K562 (cell line): Measurements from ENCODE around the gene TMEM203. TPM values are rescaled to one million over a fixed set of nuclear protein-coding genes. Genes with fewer than 3 reads are reported as not detected.

Source experiments
- BRF2 ChIP-seq: IDR thresholded peaks from 3 replicates; pipeline ENCODE4 v1.6.1; 2011; ENCODE audit warnings: borderline replicate concordance, mild to moderate bottlenecking; ENCODE audit not compliant: insufficient read length, insufficient read depth
- C11orf30 ChIP-seq: fragments of 450-650 bp; IDR thresholded peaks from 2 replicates; pipeline ENCODE4 v1.6.1; 2016; ENCODE audit warnings: low read depth, mild to moderate bottlenecking
- CCAR2 ChIP-seq: fragments of 200-400 bp; formaldehyde crosslinking; IDR thresholded peaks from 2 replicates; pipeline ENCODE4 v1.6.1; 2017; ENCODE audit warnings: mild to moderate bottlenecking, low read depth, low read length
- CUX1 ChIP-seq: fragments of 200-800 bp; sonication (Bioruptor generic); IDR thresholded peaks from 2 replicates; pipeline ENCODE4 v1.6.1; 2016; ENCODE audit warnings: missing genetic modification characterization, missing compliant biosample characterization
- ETV6 ChIP-seq, 3 experiments: fragments of 150-350 bp in 1 of 3; sonication (generic) in 1 of 3; formaldehyde crosslinking in 1 of 3; IDR thresholded peaks; 2 replicates each; pipeline versions ENCODE4 v1.6.1 to v1.8.0; 2014 to 2022; ENCODE audit warnings: borderline replicate concordance in 2 of 3, low read depth in 2 of 3, antibody characterized with exemption in 1 of 3, low read length in 1 of 3, mild to moderate bottlenecking in 1 of 3, missing genetic modification reagents in 1 of 3
- HMGXB4 ChIP-seq: sonication (generic); formaldehyde crosslinking; IDR thresholded peaks from 2 replicates; pipeline ENCODE4 v1.8.1; 2023; ENCODE audit warnings: mild to moderate bottlenecking, missing genetic modification reagents
- MAFG ChIP-seq: fragments of 450-650 bp; conservative IDR thresholded peaks from 2 replicates; pipeline ENCODE4 v1.6.1; 2016; ENCODE audit warnings: missing genetic modification characterization, missing compliant biosample characterization
- NCOA4 ChIP-seq: fragments of 450-650 bp; IDR thresholded peaks from 2 replicates; pipeline ENCODE4 v1.6.1; 2018; ENCODE audit warnings: mild to moderate bottlenecking; ENCODE audit not compliant: partially characterized antibody
- NFIC ChIP-seq: fragments of 450-650 bp; IDR thresholded peaks from 2 replicates; pipeline ENCODE4 v1.6.1; 2017; ENCODE audit warnings: mild to moderate bottlenecking, inconsistent platforms
- POLR2AphosphoS5 ChIP-seq: IDR thresholded peaks from 2 replicates; pipeline ENCODE4 v1.6.1; 2011; ENCODE audit warnings: mild to moderate bottlenecking, low read depth, low read length, moderate library complexity; ENCODE audit not compliant: control insufficient read depth, insufficient read depth
- PURB ChIP-seq: sonication (generic); formaldehyde crosslinking; IDR thresholded peaks from 2 replicates; pipeline ENCODE4 v1.9.0; 2021; ENCODE audit warnings: low read depth, mild to moderate bottlenecking, missing genetic modification reagents
- RCOR1 ChIP-seq, 2 experiments: IDR thresholded peaks; 2 replicates each; pipeline ENCODE4 v1.6.1; 2012; ENCODE audit warnings: low read depth in 2 of 2, low read length in 2 of 2, borderline replicate concordance in 1 of 2, improper control_type of control experiment in 1 of 2
- SMARCA4 ChIP-seq: fragments of 450-650 bp; IDR thresholded peaks from 2 replicates; pipeline ENCODE4 v1.6.1; 2016
- SNRNP70 ChIP-seq: fragments of 200-400 bp; formaldehyde crosslinking; optimal IDR thresholded peaks from 2 replicates; pipeline ENCODE3; 2017; ENCODE audit warnings: low read depth, low read length
- TGIF2 ChIP-seq: sonication (generic); formaldehyde crosslinking; IDR thresholded peaks from 2 replicates; pipeline ENCODE4 v1.8.1; 2022; ENCODE audit warnings: mild to moderate bottlenecking, missing genetic modification reagents, moderate library complexity
- THAP7 ChIP-seq: fragments of 250-450 bp; sonication (Bioruptor Pico); IDR thresholded peaks from 2 replicates; pipeline ENCODE4 v1.5.0; 2021
- ZFP1 ChIP-seq: fragments of 450-650 bp; formaldehyde crosslinking; IDR thresholded peaks from 2 replicates; pipeline ENCODE4 v1.4.0; 2020; ENCODE audit warnings: mild to moderate bottlenecking, mixed read lengths
- ZNF511 ChIP-seq: sonication (generic); formaldehyde crosslinking; IDR thresholded peaks from 2 replicates; pipeline ENCODE4 v1.8.0; 2022; ENCODE audit warnings: mild to moderate bottlenecking, missing genetic modification reagents
- polyA plus RNA-seq, 8 experiments: library from polyadenylated mRNA; depleted of rRNA in 4 of 8; stranded (reverse) in 5 of 8; unstranded in 3 of 8; fragments of >200 nt; fragmentation: Nextera tagmentation in 2 of 8; fragmentation: Illumina TruSeq in 1 of 8; extraction: Ambion mirVana in 2 of 8; extraction: Trizol in 1 of 8; gene quantifications; 2 replicates each; pipeline versions ENCODE4 v1.2.1 to v1.2.3, GENCODE V29; 2011 to 2014; ENCODE audit warnings: inconsistent platforms in 1 of 8, missing spikeins in 1 of 8
- total RNA-seq, 7 experiments: library from RNA; depleted of rRNA in 6 of 7; stranded (reverse); fragments of >200 nt in 6 of 7; fragmentation: Illumina TruSeq in 2 of 7; extraction: Trizol in 2 of 7; gene quantifications; 2 replicates each; pipeline versions ENCODE4 v1.2.1 to v1.2.3, GENCODE V29; 2011 to 2021; ENCODE audit warnings: low replicate concordance in 1 of 7

Gene TMEM203
- total and polyA plus RNA-seq, 9 of the 15 experiments (the other 6 are each of a cell fraction or from before 2014, with no cell fraction given): 8.8 to 59.5 (median 37.6) TPM

- TF ChIP-seq CUX1 (CRISPR knock-in tag) (no peak), NFIC (peak; percentile 79), ETV6 (IDR thresholded peaks at IDR 0.05; ENCODE audit: borderline replicate concordance in 1 of 2, low read depth in 2 of 2, low read length in 1 of 2) (no peak), ETV6 (CRISPR knock-in tag; IDR thresholded peaks at IDR 0.05; ENCODE audit: borderline replicate concordance) (peak; percentile 29; the same call in 1 of the 2 replicates), CCAR2 (no peak), PURB (CRISPR knock-in tag) (no peak), TGIF2 (no peak; the same call in 1 of the 2 replicates), MAFG (tag) (no peak), THAP7 (CRISPR knock-in tag) (no peak), POLR2AphosphoS5 (peak; percentile 99), ZNF511 (CRISPR knock-in tag) (peak; percentile 79), RCOR1 (IDR thresholded peaks at IDR 0.05; ENCODE audit: borderline replicate concordance in 1 of 2, low read depth in 2 of 2, low read length in 2 of 2) (0 out of 4 replicates have a peak, but pooled peaks of 1 of the 2 experiments have one; percentile 31), SNRNP70 (no peak), BRF2 (no peak), SMARCA4 (no peak), HMGXB4 (CRISPR knock-in tag) (0 out of 2 replicates have a peak, but pooled peaks have one; percentile 38), C11orf30 (no peak), NCOA4 (no peak), ZFP1 (CRISPR knock-in tag) (no peak)
Observed at GRCh38 chr9:137240841-137241489, 35.5 kb upstream of the TMEM203 start, which contains the start of gene TUBB4B (continued).
